HepG2 (cell line): ENCODE data around the gene ABT1. TPM values are rescaled to one million over a fixed set of nuclear protein-coding genes. Genes with fewer than 3 reads are reported as not detected.

ENCODE experiments used
- CBFB ChIP-seq: sonication (generic); formaldehyde crosslinking; IDR thresholded peaks from 2 replicates; pipeline ENCODE4 v1.4.0; 2020; ENCODE audit warnings: missing genetic modification reagents
- FOXA3 ChIP-seq: IDR thresholded peaks from 2 replicates; pipeline ENCODE4 v1.6.1; 2016; ENCODE audit warnings: missing genetic modification reagents, missing compliant biosample characterization
- FOXC1 ChIP-seq: sonication (generic); formaldehyde crosslinking; IDR thresholded peaks from 2 replicates; pipeline ENCODE4 v1.8.0; 2022; ENCODE audit warnings: mild to moderate bottlenecking, missing genetic modification reagents, borderline replicate concordance
- HNF4A ChIP-seq: sonication (generic); formaldehyde crosslinking; IDR thresholded peaks from 2 replicates; pipeline ENCODE4 v1.4.0; 2020; ENCODE audit warnings: missing genetic modification reagents
- HOXA9 ChIP-seq: sonication (generic); formaldehyde crosslinking; IDR thresholded peaks from 2 replicates; pipeline ENCODE4 v1.8.1; 2022; ENCODE audit warnings: missing genetic modification reagents, mild to moderate bottlenecking, moderate library complexity, borderline replicate concordance
- MTA1 ChIP-seq: sonication (generic); formaldehyde crosslinking; IDR thresholded peaks from 2 replicates; pipeline ENCODE4 v1.4.0; 2020; ENCODE audit warnings: missing genetic modification reagents, mild to moderate bottlenecking, borderline replicate concordance
- MXI1 ChIP-seq: IDR thresholded peaks from 3 replicates; pipeline ENCODE4 v1.6.1; 2012; ENCODE audit warnings: low read depth, low read length, inconsistent platforms, borderline replicate concordance
- PHF20 ChIP-seq: sonication (generic); formaldehyde crosslinking; IDR thresholded peaks from 2 replicates; pipeline ENCODE4 v1.5.0; 2020; ENCODE audit warnings: mild to moderate bottlenecking, missing genetic modification reagents
- POLR2A ChIP-seq, 2 experiments: IDR thresholded peaks; 2 replicates each; pipeline ENCODE4 v1.6.1; 2011; ENCODE audit warnings: low read depth in 2 of 2, low read length in 2 of 2, mild to moderate bottlenecking in 1 of 2, moderate library complexity in 1 of 2; ENCODE audit not compliant: insufficient read depth in 1 of 2
- POLR2AphosphoS5 ChIP-seq: IDR thresholded peaks from 2 replicates; pipeline ENCODE4 v1.6.1; 2012; ENCODE audit warnings: low read depth, low read length
- RFXANK ChIP-seq: IDR thresholded peaks from 2 replicates; pipeline ENCODE4 v1.6.1; 2016
- SPEN ChIP-seq: sonication (generic); formaldehyde crosslinking; IDR thresholded peaks from 2 replicates; pipeline ENCODE4 v1.5.1; 2020; ENCODE audit warnings: low read depth, mild to moderate bottlenecking, missing genetic modification reagents
- TMF1 ChIP-seq: sonication (generic); formaldehyde crosslinking; IDR thresholded peaks from 2 replicates; pipeline ENCODE4 v1.8.1; 2022; ENCODE audit warnings: low read depth, missing genetic modification reagents
- ZC3H4 ChIP-seq: sonication (generic); formaldehyde crosslinking; IDR thresholded peaks from 2 replicates; pipeline ENCODE4 v1.4.0; 2020; ENCODE audit warnings: missing genetic modification reagents, borderline replicate concordance
- ZFP36L2 ChIP-seq: sonication (generic); formaldehyde crosslinking; IDR thresholded peaks from 2 replicates; pipeline ENCODE4 v1.4.0; 2020; ENCODE audit warnings: missing genetic modification reagents
- ZFY ChIP-seq: sonication (generic); formaldehyde crosslinking; IDR thresholded peaks from 2 replicates; pipeline ENCODE4 v1.4.0; 2020; ENCODE audit warnings: missing genetic modification reagents
- ZNF282 ChIP-seq: fragments of 450-650 bp; IDR thresholded peaks from 2 replicates; pipeline ENCODE4 v1.6.1; 2018; ENCODE audit not compliant: partially characterized antibody
- ZNF552 ChIP-seq: sonication (generic); formaldehyde crosslinking; IDR thresholded peaks from 2 replicates; pipeline ENCODE4 v1.9.0; 2022; ENCODE audit warnings: missing genetic modification reagents, mild to moderate bottlenecking, borderline replicate concordance
- ZNF709 ChIP-seq: sonication (generic); formaldehyde crosslinking; IDR thresholded peaks from 2 replicates; pipeline ENCODE4 v1.5.0; 2020; ENCODE audit warnings: mild to moderate bottlenecking, missing genetic modification reagents
- ZNF83 ChIP-seq: sonication (generic); formaldehyde crosslinking; IDR thresholded peaks from 2 replicates; pipeline ENCODE4 v1.4.0; 2020; ENCODE audit warnings: missing genetic modification reagents, mild to moderate bottlenecking, borderline replicate concordance
- ZNF839 ChIP-seq: sonication (generic); formaldehyde crosslinking; IDR thresholded peaks from 2 replicates; pipeline ENCODE4 v1.4.0; 2020; ENCODE audit warnings: missing genetic modification reagents, mild to moderate bottlenecking, borderline replicate concordance
- polyA plus RNA-seq, 8 experiments: library from polyadenylated mRNA; depleted of rRNA in 3 of 8; stranded (reverse) in 7 of 8; unstranded in 1 of 8; fragments of >200 nt; fragmentation: Illumina TruSeq in 4 of 8; extraction: Trizol in 4 of 8; gene quantifications; 2 replicates each; pipeline versions ENCODE4 v1.2.1 to v1.2.3, GENCODE V29; 2011 to 2016; ENCODE audit warnings: low read depth in 4 of 8, missing spikeins in 1 of 8, mixed read lengths in 1 of 8; ENCODE audit not compliant: insufficient read depth in 1 of 8
- total RNA-seq, 5 experiments: library from RNA; depleted of rRNA; stranded (reverse); fragments of >200 nt; fragmentation: Illumina TruSeq; extraction: Trizol; gene quantifications; 2 replicates each; pipeline ENCODE4 v1.2.3, GENCODE V29; 2016; ENCODE audit warnings: low read depth in 1 of 5
- TF ChIP-seq, protein P1 (sequence below): sonication (generic); formaldehyde crosslinking; IDR thresholded peaks from 2 replicates; pipeline ENCODE4 v1.4.0; 2020; ENCODE audit warnings: missing genetic modification reagents
- TF ChIP-seq, protein P2 (sequence below): sonication (generic); formaldehyde crosslinking; IDR thresholded peaks from 2 replicates; pipeline ENCODE4 v1.4.0; 2020; ENCODE audit warnings: missing genetic modification reagents
- TF ChIP-seq, protein P3 (sequence below): sonication (generic); IDR thresholded peaks from 2 replicates; pipeline ENCODE4 v1.6.1; 2016; ENCODE audit warnings: low read depth, borderline replicate concordance
- TF ChIP-seq, protein P4 (sequence below): sonication (generic); formaldehyde crosslinking; IDR thresholded peaks from 2 replicates; pipeline ENCODE4 v1.5.0; 2020; ENCODE audit warnings: mild to moderate bottlenecking, low read depth, missing genetic modification reagents, borderline replicate concordance
- TF ChIP-seq, protein P5 (sequence below): sonication (generic); formaldehyde crosslinking; IDR thresholded peaks from 2 replicates; pipeline ENCODE4 v1.9.0; 2021; ENCODE audit warnings: missing genetic modification reagents, mild to moderate bottlenecking, borderline replicate concordance

ABT1 gene
- total and polyA plus RNA-seq, 2 of the 13 experiments (the other 11 are each of a cell fraction or from before 2014, with no cell fraction given): 38.4 TPM

DNA sequence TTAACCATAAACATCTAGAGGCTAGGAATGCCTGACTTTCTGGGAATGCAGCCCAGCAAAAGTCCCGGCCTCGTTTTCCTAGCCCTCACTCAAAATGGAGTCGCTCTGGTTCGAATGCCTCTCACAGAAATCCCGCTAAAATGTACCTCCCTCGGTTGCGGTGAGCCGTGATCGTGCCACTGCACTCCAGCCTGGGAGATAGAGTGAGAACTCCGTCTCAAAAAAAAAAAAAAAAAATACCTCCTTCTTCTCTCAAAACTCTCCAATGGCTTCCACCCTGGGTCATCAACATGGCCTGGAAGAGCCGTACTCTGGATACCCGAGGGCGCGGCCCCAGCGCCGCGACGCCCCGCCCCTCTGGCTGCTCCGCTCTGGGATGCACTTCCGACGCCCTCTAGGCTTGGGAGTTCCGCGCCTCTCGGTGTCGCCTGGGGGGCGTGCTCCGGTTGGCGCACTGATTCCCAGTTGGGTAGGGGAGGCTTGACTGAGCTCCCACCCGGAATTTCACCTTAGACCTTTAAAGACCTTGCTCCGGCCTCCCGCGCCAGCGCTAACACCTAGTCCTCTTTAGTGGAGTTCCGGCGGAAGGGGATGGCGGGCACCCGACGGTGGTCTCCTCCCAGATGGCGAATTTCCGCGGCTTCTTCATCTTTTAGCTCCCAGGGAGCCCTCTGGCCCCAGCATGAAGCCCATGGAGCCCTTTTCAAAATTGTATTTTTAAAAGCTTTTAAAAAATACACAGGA lies 46.3 kb upstream of the ABT1 start (continued):
- TF ChIP-seq, protein P1, sequence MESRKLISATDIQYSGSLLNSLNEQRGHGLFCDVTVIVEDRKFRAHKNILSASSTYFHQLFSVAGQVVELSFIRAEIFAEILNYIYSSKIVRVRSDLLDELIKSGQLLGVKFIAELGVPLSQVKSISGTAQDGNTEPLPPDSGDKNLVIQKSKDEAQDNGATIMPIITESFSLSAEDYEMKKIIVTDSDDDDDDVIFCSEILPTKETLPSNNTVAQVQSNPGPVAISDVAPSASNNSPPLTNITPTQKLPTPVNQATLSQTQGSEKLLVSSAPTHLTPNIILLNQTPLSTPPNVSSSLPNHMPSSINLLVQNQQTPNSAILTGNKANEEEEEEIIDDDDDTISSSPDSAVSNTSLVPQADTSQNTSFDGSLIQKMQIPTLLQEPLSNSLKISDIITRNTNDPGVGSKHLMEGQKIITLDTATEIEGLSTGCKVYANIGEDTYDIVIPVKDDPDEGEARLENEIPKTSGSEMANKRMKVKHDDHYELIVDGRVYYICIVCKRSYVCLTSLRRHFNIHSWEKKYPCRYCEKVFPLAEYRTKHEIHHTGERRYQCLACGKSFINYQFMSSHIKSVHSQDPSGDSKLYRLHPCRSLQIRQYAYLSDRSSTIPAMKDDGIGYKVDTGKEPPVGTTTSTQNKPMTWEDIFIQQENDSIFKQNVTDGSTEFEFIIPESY (CRISPR knock-in tag): peak; percentile 31; the same call in 1 of the 2 replicates
- TF ChIP-seq ZNF282 (peak; percentile 70), ZNF839 (CRISPR knock-in tag) (peak; percentile 40; the same call in 1 of the 2 replicates), FOXC1 (CRISPR knock-in tag) (no peak), CBFB (CRISPR knock-in tag) (peak; percentile 57; the same call in 1 of the 2 replicates), HNF4A (peak; percentile 62), ZNF83 (CRISPR knock-in tag) (no peak), SPEN (CRISPR knock-in tag) (peak; percentile 62; the same call in 1 of the 2 replicates), PHF20 (CRISPR knock-in tag) (peak; percentile 59; the same call in 1 of the 2 replicates), ZFY (CRISPR knock-in tag) (peak; percentile 67), MXI1 (peak; percentile 60; the same call in 1 of the 3 replicates), POLR2AphosphoS5 (peak; percentile 60), RFXANK (CRISPR knock-in tag) (peak; percentile 71; the same call in 1 of the 2 replicates), MTA1 (CRISPR knock-in tag) (peak; percentile 74; the same call in 1 of the 2 replicates), ZNF709 (0 out of 2 replicates have a peak, but pooled peaks have one; percentile 69), ZFP36L2 (CRISPR knock-in tag) (no peak), ZNF552 (CRISPR knock-in tag) (no peak), POLR2A (IDR thresholded peaks at IDR 0.05; ENCODE audit: insufficient read depth in 1 of 2, low read depth in 2 of 2, low read length in 2 of 2) (peak in 1 of 2 experiments; percentile 58; a peak in 1 of 4 replicates), TMF1 (no peak), HOXA9 (CRISPR knock-in tag) (no peak), FOXA3 (CRISPR knock-in tag) (peak; percentile 49), ZC3H4 (no peak; the same call in 1 of the 2 replicates)
- TF ChIP-seq, protein P2, sequence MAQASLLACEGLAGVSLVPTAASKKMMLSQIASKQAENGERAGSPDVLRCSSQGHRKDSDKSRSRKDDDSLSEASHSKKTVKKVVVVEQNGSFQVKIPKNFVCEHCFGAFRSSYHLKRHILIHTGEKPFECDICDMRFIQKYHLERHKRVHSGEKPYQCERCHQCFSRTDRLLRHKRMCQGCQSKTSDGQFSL: no peak
- TF ChIP-seq, protein P3, sequence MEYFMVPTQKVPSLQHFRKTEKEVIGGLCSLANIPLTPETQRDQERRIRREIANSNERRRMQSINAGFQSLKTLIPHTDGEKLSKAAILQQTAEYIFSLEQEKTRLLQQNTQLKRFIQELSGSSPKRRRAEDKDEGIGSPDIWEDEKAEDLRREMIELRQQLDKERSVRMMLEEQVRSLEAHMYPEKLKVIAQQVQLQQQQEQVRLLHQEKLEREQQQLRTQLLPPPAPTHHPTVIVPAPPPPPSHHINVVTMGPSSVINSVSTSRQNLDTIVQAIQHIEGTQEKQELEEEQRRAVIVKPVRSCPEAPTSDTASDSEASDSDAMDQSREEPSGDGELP: peak; percentile 47; the same call in 1 of the 2 replicates
- TF ChIP-seq, protein P4, sequence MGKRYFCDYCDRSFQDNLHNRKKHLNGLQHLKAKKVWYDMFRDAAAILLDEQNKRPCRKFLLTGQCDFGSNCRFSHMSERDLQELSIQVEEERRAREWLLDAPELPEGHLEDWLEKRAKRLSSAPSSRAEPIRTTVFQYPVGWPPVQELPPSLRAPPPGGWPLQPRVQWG: no peak
- TF ChIP-seq, protein P5, sequence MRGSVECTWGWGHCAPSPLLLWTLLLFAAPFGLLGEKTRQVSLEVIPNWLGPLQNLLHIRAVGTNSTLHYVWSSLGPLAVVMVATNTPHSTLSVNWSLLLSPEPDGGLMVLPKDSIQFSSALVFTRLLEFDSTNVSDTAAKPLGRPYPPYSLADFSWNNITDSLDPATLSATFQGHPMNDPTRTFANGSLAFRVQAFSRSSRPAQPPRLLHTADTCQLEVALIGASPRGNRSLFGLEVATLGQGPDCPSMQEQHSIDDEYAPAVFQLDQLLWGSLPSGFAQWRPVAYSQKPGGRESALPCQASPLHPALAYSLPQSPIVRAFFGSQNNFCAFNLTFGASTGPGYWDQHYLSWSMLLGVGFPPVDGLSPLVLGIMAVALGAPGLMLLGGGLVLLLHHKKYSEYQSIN (CRISPR knock-in tag): no peak
